Trophoblast cell (in vitro differentiated cells and primary cell): ENCODE results near the gene MED10.
"Not testable (repeated sequence)": the region's sequence is repeated elsewhere in the genome, so short reads cannot be mapped to it uniquely, and the experiment has no call there.

ENCODE experiments used
- DNase-seq, 2 donors: peaks; one replicate each; pipeline ENCODE4 v3.0.0-alpha.2; 2016
- H2AFZ ChIP-seq: 2 replicates; pipeline ENCODE4 v1.6.1; 2013; ENCODE audit warnings: low read length, moderate library complexity, mild to moderate bottlenecking; ENCODE audit not compliant: insufficient read depth, poor library complexity
- H2AK5ac ChIP-seq: 2 replicates; pipeline ENCODE4 v1.6.1; 2013; ENCODE audit warnings: mild to moderate bottlenecking, low read length
- H2BK120ac ChIP-seq: 2 replicates; pipeline ENCODE4 v1.6.1; 2013; ENCODE audit warnings: low read length, mild to moderate bottlenecking, moderate library complexity; ENCODE audit not compliant: insufficient read depth, poor library complexity
- H2BK12ac ChIP-seq: 2 replicates; pipeline ENCODE4 v1.6.1; 2013; ENCODE audit warnings: mild to moderate bottlenecking, low read length, moderate library complexity
- H2BK5ac ChIP-seq: 2 replicates; pipeline ENCODE4 v1.6.1; 2013; ENCODE audit warnings: low read length, low read depth, moderate library complexity, mild to moderate bottlenecking; ENCODE audit not compliant: poor library complexity
- H3K14ac ChIP-seq: 2 replicates; pipeline ENCODE4 v1.6.1; 2013; ENCODE audit warnings: mild to moderate bottlenecking, low read length
- H3K18ac ChIP-seq: 2 replicates; pipeline ENCODE4 v1.6.1; 2013; ENCODE audit warnings: mild to moderate bottlenecking, low read length
- H3K23ac ChIP-seq: 2 replicates; pipeline ENCODE4 v1.6.1; 2013; ENCODE audit warnings: low read length
- H3K27ac ChIP-seq: 2 replicates; pipeline ENCODE4 v1.5.1; 2013; ENCODE audit warnings: low read depth, mild to moderate bottlenecking, inconsistent platforms, low read length, moderate library complexity
- H3K27me3 ChIP-seq: 2 replicates; pipeline ENCODE4 v1.6.1; 2013; ENCODE audit warnings: inconsistent platforms, mild to moderate bottlenecking, low read length, moderate library complexity; ENCODE audit not compliant: insufficient read depth
- H3K36me3 ChIP-seq, 2 experiments: 1 replicate in 1 of 2; 2 replicates in 1 of 2; pipeline ENCODE4 v1.6.1; 2013; ENCODE audit warnings: low read length in 2 of 2, mild to moderate bottlenecking in 2 of 2, moderate library complexity in 1 of 2; ENCODE audit not compliant: insufficient read depth in 2 of 2, control insufficient read depth in 1 of 2
- H3K4ac ChIP-seq: 2 replicates; pipeline ENCODE4 v1.6.1; 2013; ENCODE audit warnings: low read depth, mild to moderate bottlenecking, low read length, moderate library complexity
- H3K4me1 ChIP-seq, 2 experiments: 1 replicate in 1 of 2; 2 replicates in 1 of 2; pipeline ENCODE4 v1.6.1; 2013; ENCODE audit warnings: low read length in 2 of 2, mild to moderate bottlenecking in 2 of 2, moderate library complexity in 1 of 2; ENCODE audit not compliant: insufficient read depth in 2 of 2, control insufficient read depth in 1 of 2
- H3K4me2 ChIP-seq: 2 replicates; pipeline ENCODE4 v1.6.1; 2013; ENCODE audit warnings: inconsistent platforms, mild to moderate bottlenecking, low read length, moderate library complexity
- H3K4me3 ChIP-seq: 2 replicates; pipeline ENCODE4 v1.5.1; 2013; ENCODE audit warnings: mild to moderate bottlenecking, low read depth, low read length, inconsistent platforms
- H3K79me1 ChIP-seq: one replicate; pipeline ENCODE4 v1.6.1; 2013; ENCODE audit warnings: low read length
- H3K79me2 ChIP-seq: 2 replicates; pipeline ENCODE4 v1.6.1; 2013; ENCODE audit warnings: low read length, mild to moderate bottlenecking; ENCODE audit not compliant: control insufficient read depth, insufficient read depth, poor library complexity
- H3K9ac ChIP-seq: 2 replicates; pipeline ENCODE4 v1.6.1; 2013; ENCODE audit warnings: mild to moderate bottlenecking, low read length
- H3K9me3 ChIP-seq: 2 replicates; pipeline ENCODE4 v1.6.1; 2013; ENCODE audit warnings: low read depth, mild to moderate bottlenecking, control low read depth, inconsistent platforms, low read length; ENCODE audit not compliant: insufficient read depth
- H4K12ac ChIP-seq: 2 replicates; pipeline ENCODE4 v1.6.1; 2013; ENCODE audit warnings: low read depth, mild to moderate bottlenecking, low read length, moderate library complexity
- H4K8ac ChIP-seq: 2 replicates; pipeline ENCODE4 v1.6.1; 2013; ENCODE audit warnings: low read depth, mild to moderate bottlenecking, low read length, moderate library complexity
- H4K91ac ChIP-seq: one replicate; pipeline ENCODE4 v1.6.1; 2013; ENCODE audit warnings: low read depth, mild to moderate bottlenecking, low read length, moderate library complexity
- WGBS: extraction: QIAGEN DNeasy Blood & Tissue Kit; methylation state at CpG from one replicate; pipeline ENCODE4 v1.1.7; 2013; ENCODE audit warnings: missing lambda C conversion rate; ENCODE audit not compliant: insufficient read length, insufficient coverage; ENCODE audit errors: extremely low coverage; 5-methylcytosine and 5-hydroxymethylcytosine counted together

MED10 gene

DNA sequence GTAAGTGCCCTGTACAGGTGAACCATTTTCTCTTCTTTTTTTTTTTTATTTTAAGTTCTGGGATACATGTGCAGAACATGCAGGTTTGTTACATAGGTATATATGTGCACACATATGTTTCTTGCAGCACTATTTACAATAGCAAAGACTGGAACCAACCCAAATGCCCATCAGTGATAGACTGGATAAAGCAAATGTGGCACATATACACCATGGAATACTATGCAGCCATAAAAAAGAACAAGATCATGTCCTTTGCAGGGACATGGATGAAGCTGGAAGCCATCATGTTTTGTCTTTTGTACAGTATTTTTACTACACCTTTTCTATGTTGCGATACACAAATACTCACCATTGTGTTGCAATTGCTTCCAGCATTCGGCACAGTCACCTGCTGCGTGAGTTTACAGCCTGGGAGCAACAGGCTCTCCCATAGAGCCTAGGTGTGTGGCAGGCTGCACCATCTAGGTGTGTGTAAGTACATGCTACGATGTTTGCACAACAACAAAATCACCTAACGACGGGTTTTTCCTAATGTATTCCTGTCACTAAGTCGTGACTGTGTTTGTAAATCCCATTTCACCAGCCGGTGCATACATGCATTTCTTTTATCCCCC, 20.4 kb downstream of the MED10 start:
- H3K36me3 ChIP-seq, H3K79me2 ChIP-seq, H3K27me3 ChIP-seq, H4K91ac ChIP-seq, DNase-seq, H2AK5ac ChIP-seq, H4K12ac ChIP-seq, H3K4me1 ChIP-seq, H4K8ac ChIP-seq, H3K14ac ChIP-seq, H2BK12ac ChIP-seq, H2BK5ac ChIP-seq, H3K23ac ChIP-seq, H3K9ac ChIP-seq, H3K27ac ChIP-seq, H3K18ac ChIP-seq, H3K79me1 ChIP-seq, H3K4ac ChIP-seq, H3K4me3 ChIP-seq, H3K4me2 ChIP-seq, H3K9me3 ChIP-seq, H2AFZ ChIP-seq, H2BK120ac ChIP-seq: not testable (repeated sequence)
- WGBS, result no CpG with 5 or more reads among the region's 8 CpGs

DNA sequence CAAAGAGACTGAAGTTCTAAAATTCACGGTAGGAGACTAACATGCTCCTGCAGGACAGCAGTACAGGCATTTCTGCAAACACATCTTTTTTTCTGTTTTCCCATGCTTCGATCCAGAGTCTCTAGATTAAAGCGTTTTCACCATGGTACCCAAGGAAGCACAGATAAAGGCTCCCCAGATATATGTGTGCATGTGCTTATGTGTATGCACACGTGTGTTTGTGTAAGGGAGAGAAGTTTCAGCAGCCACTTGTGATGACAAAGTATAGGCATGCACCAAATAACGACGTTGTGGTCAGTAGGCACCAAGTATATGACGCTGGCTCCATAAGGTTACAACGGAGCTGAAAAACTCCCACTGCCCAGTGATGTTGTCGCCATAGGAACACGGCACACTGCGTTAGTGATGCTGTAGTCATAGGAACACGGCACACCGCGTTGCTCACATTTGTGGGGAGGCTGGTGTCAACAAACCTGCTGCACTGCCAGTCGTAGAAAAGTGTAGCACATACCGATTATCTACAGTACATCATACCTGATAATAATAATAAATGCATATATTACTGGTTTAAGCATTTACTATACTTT, 21.7 kb downstream of the MED10 start:
- H4K91ac ChIP-seq, result no peak overlapping the region
- no peak overlapping the region for H3K4me3 ChIP-seq
- H3K27ac ChIP-seq, result no peak overlapping the region
- no peak overlapping the region for H2BK5ac ChIP-seq
- H3K79me2 ChIP-seq, result no peaks in the 10 kb centered on the region
- no peak overlapping the region for H3K18ac ChIP-seq
- H2BK12ac ChIP-seq, result no peak overlapping the region
- H3K4ac ChIP-seq, result no peak overlapping the region
- no peak overlapping the region for H3K23ac ChIP-seq
- no peak overlapping the region for H3K14ac ChIP-seq
- no peak overlapping the region for H2AK5ac ChIP-seq
- H3K36me3 ChIP-seq, result no peaks in the 10 kb centered on the region
- H3K4me2 ChIP-seq, result no peak overlapping the region
- H4K12ac ChIP-seq, result no peak overlapping the region
- no peak for DNase-seq
- no peak overlapping the region for H4K8ac ChIP-seq
- no peaks in the 10 kb centered on the region for H3K27me3 ChIP-seq
- WGBS, result no CpG with 5 or more reads among the region's 16 CpGs
- H3K9me3 ChIP-seq, result peaks cover 1% of the 10 kb centered on the region
- H3K79me1 ChIP-seq, result no peaks in the 10 kb centered on the region
- peaks cover 0 to 4% of the 10 kb centered on the region in 2 experiments for H3K4me1 ChIP-seq
- H2BK120ac ChIP-seq, result no peak overlapping the region
- H2AFZ ChIP-seq, result no peak overlapping the region
- no peak overlapping the region for H3K9ac ChIP-seq

DNA sequence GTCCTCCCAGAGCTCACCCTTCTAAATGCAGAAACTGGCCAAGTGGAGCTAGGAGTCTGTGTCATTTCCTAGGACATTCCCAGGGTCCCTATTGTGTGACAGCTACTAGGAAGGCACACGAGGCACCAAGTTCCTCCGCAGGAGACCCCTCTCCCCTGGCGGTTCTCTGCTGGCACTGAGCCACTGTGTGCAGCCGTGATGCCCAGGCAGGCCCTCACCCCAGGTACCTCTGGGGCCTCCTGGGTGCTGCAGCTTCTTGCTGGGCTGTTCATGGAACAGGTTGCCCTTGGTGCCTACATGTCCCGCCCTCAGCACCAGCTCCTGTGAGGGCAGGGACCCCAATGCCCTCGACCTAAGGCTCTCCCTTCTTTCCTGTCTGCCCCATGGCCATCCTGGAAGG, 23.1 kb downstream of the MED10 start:
- no peak overlapping the region for H2BK5ac ChIP-seq
- no peak overlapping the region for H3K23ac ChIP-seq
- peaks cover 0 to 4% of the 10 kb centered on the region in 2 experiments for H3K4me1 ChIP-seq
- H3K9me3 ChIP-seq, result peaks cover 2% of the 10 kb centered on the region
- no peak overlapping the region for H3K4ac ChIP-seq
- DNase-seq, result no peak
- H3K4me3 ChIP-seq, result no peak overlapping the region
- no peak overlapping the region for H2BK120ac ChIP-seq
- H3K79me2 ChIP-seq, result no peaks in the 10 kb centered on the region
- WGBS, result no CpG with 5 or more reads among the region's 6 CpGs
- H4K91ac ChIP-seq, result no peak overlapping the region
- no peak overlapping the region for H2BK12ac ChIP-seq
- no peak overlapping the region for H2AK5ac ChIP-seq
- H3K79me1 ChIP-seq, result no peaks in the 10 kb centered on the region
- H4K8ac ChIP-seq, result no peak overlapping the region
- no peak overlapping the region for H3K4me2 ChIP-seq
- no peak overlapping the region for H3K9ac ChIP-seq
- no peak overlapping the region for H3K27ac ChIP-seq
- H3K27me3 ChIP-seq, result no peaks in the 10 kb centered on the region
- no peak overlapping the region for H2AFZ ChIP-seq
- no peak overlapping the region for H4K12ac ChIP-seq
- no peak overlapping the region for H3K14ac ChIP-seq
- no peaks in the 10 kb centered on the region for H3K36me3 ChIP-seq
- no peak overlapping the region for H3K18ac ChIP-seq

DNA sequence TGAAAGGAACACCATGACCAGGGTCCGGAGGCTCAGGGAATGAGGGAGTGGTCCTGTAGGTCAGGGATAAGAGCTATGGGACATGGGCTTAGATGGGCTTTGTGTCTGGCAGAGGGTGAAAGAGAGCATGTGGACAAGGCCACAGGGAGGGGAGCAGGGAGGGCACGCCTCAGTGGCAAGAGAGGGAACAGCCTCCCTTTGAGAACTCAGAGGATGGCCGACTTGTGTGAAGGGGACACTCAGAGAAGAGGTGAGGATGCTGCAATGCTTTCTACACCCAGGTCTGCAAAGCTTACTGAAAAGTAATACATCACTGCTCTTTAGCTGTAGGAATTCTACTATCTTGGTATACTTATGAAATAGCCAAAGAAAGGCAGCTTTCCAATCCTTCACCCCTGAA, 23.5 kb downstream of the MED10 start:
- Histone ChIP-seq H3K9ac (no peak overlapping the region), H3K27me3 (no peaks in the 10 kb centered on the region), H3K4me1 (peaks cover 0 to 1% of the 10 kb centered on the region in 2 experiments), H2BK120ac (no peak overlapping the region), H3K14ac (no peak overlapping the region), H4K8ac (no peak overlapping the region), H3K9me3 (peaks cover 2% of the 10 kb centered on the region), H4K12ac (no peak overlapping the region), H3K79me1 (no peaks in the 10 kb centered on the region), H2AK5ac (no peak overlapping the region), H3K4me2 (no peak overlapping the region), H3K79me2 (no peaks in the 10 kb centered on the region), H3K27ac (no peak overlapping the region), H2BK5ac (no peak overlapping the region), H3K4me3 (no peak overlapping the region), H2AFZ (no peak overlapping the region), H2BK12ac (no peak overlapping the region), H4K91ac (no peak overlapping the region), H3K36me3 (no peaks in the 10 kb centered on the region), H3K4ac (no peak overlapping the region), H3K18ac (no peak overlapping the region), H3K23ac (no peak overlapping the region)
- no peak for DNase-seq
- WGBS, result no CpG with 5 or more reads among the region's 3 CpGs
